OCI-LY7 (cell line): Measurements from ENCODE around the gene ZNF37A. TPM values are rescaled to one million over a fixed set of nuclear protein-coding genes. Genes with fewer than 3 reads are reported as not detected.

ENCODE experiments used
- BruUV-seq: library from RNA; stranded (reverse); fragments of 400-500 nt; replicated peaks from 2 replicates; lab custom pipeline; 2021; lab: Mats Ljungman, UMichigan
- CTCF ChIA-PET: fragments of 300-600 bp; sonication (Branson Sonifier 250); formaldehyde crosslinking; loops from one replicate; lab custom pipeline; 2022; ENCODE audit warnings: antibody characterized with exemption; ENCODE audit not compliant: unreplicated experiment; lab: Charles Lee
- POLR2A ChIA-PET: fragments of 300-600 bp; sonication (Branson Sonifier 250); formaldehyde crosslinking; loops from one replicate; lab custom pipeline; 2022; ENCODE audit warnings: antibody characterized with exemption; lab: Charles Lee
- DNase-seq: peaks from one replicate; pipeline ENCODE4 v3.0.0-alpha.2; 2015; ENCODE audit warnings: low spot score
- H2AFZ ChIP-seq: fragments of 200-600 bp; sonication (generic), shearing (Covaris generic); 2 replicates; pipeline ENCODE4 v1.6.1; 2014; ENCODE audit warnings: mild to moderate bottlenecking, antibody characterized with exemption, low read length, moderate library complexity
- H3K27ac ChIP-seq: fragments of 200-600 bp; sonication (generic); 2 replicates; pipeline ENCODE4 v1.5.1; 2014; ENCODE audit warnings: mixed run types, low read depth, mild to moderate bottlenecking, moderate library complexity, low read length, inconsistent platforms; ENCODE audit not compliant: poor library complexity, severe bottlenecking
- H3K36me3 ChIP-seq: fragments of 200-600 bp; sonication (generic); 2 replicates; pipeline ENCODE4 v1.6.1; 2014; ENCODE audit warnings: mild to moderate bottlenecking, antibody characterized with exemption, low read length, moderate library complexity, mixed read lengths; ENCODE audit not compliant: insufficient read depth
- H3K4me1 ChIP-seq: fragments of 200-600 bp; sonication (generic); 2 replicates; pipeline ENCODE4 v1.5.1; 2014; ENCODE audit warnings: mild to moderate bottlenecking, low read length; ENCODE audit not compliant: insufficient read depth, poor library complexity, severe bottlenecking
- H3K4me2 ChIP-seq: fragments of 200-600 bp; sonication (generic); 2 replicates; pipeline ENCODE4 v1.6.1; 2014; ENCODE audit warnings: mild to moderate bottlenecking, low read length
- H3K4me3 ChIP-seq: fragments of 200-600 bp; sonication (generic); 2 replicates; pipeline ENCODE4 v1.5.1; 2014; ENCODE audit warnings: mild to moderate bottlenecking, low read depth, low read length; ENCODE audit not compliant: poor library complexity, severe bottlenecking
- H3K79me2 ChIP-seq: fragments of 200-600 bp; sonication (generic); 2 replicates; pipeline ENCODE4 v1.6.1; 2016; ENCODE audit warnings: low read depth, mild to moderate bottlenecking, low read length, moderate library complexity, mixed read lengths; ENCODE audit not compliant: insufficient read depth
- H3K9me2 ChIP-seq: fragments of 200-600 bp; sonication (generic); 2 replicates; pipeline ENCODE4 v1.6.1; 2016; ENCODE audit warnings: mild to moderate bottlenecking, low read length, mixed read lengths; ENCODE audit not compliant: insufficient read depth
- H3K9me3 ChIP-seq: fragments of 200-600 bp; sonication (generic); 2 replicates; pipeline ENCODE4 v1.6.1; 2014; ENCODE audit warnings: mild to moderate bottlenecking, mixed run types, low read length, mixed read lengths
- H4K20me1 ChIP-seq: fragments of 200-600 bp; sonication (generic); 2 replicates; pipeline ENCODE4 v1.6.1; 2014; ENCODE audit warnings: mild to moderate bottlenecking, antibody characterized with exemption, low read length, moderate library complexity, mixed read lengths; ENCODE audit not compliant: insufficient read depth
- CTCF ChIP-seq: fragments of 200-600 bp; sonication (generic); conservative IDR thresholded peaks from 2 replicates; pipeline ENCODE4 v1.5.1; 2014; ENCODE audit warnings: mild to moderate bottlenecking, antibody characterized with exemption, low read length, moderate library complexity, mixed read lengths
- EZH2phosphoT487 ChIP-seq: fragments of 200-600 bp; sonication (generic); IDR thresholded peaks from 2 replicates; pipeline ENCODE4 v1.6.1; 2018; ENCODE audit warnings: low read depth, borderline replicate concordance, mild to moderate bottlenecking, mixed run types, antibody characterized with exemption, low read length, moderate library complexity, mixed read lengths
- intact Hi-C: fragments of 100-400 bp; cut with micrococcal nuclease; formaldehyde crosslinking; loops from one replicate; pipeline ENCODE4 v1.10.0; 2022; ENCODE audit not compliant: unreplicated experiment
- total RNA-seq, 2 experiments: library from RNA; depleted of rRNA in 1 of 2; stranded (reverse); fragments of >200 nt in 1 of 2; shearing (Covaris generic) in 1 of 2; gene quantifications; 2 replicates each; pipeline ENCODE4 v1.2.3, GENCODE V29; 2014 to 2022

The ZNF37A gene
- total RNA-seq, 2 experiments from 2014 or later = 21.2 to 38.1 TPM

GRCh38 chr10:38127812-38128211, 33.7 kb downstream of the ZNF37A start:
- Histone ChIP-seq H3K27ac (no peak overlapping the region), H3K9me3 (no peaks in the 10 kb centered on the region), H3K4me1 (no peaks in the 10 kb centered on the region), H4K20me1 (no peaks in the 10 kb centered on the region), H3K9me2 (no peaks in the 10 kb centered on the region), H3K79me2 (no peaks in the 10 kb centered on the region), H3K4me2 (no peak overlapping the region), H3K4me3 (no peak overlapping the region), H2AFZ (no peak overlapping the region), H3K36me3 (no peaks in the 10 kb centered on the region)
- DNase-seq = no peak
- ChIA-PET POLR2A (no interaction called here), CTCF (no interaction called here)
- intact Hi-C loops = no loop called here
- BruUV-seq = no TSS peak
- TF ChIP-seq CTCF = no peak
- TF ChIP-seq EZH2phosphoT487 = no peak

- intact Hi-C loops = no loop called here
- POLR2A ChIA-PET = no interaction called here
- H4K20me1 ChIP-seq = no peaks in the 10 kb centered on the region
- no peak overlapping the region for H3K27ac ChIP-seq
- H3K36me3 ChIP-seq = no peaks in the 10 kb centered on the region
- H3K9me2 ChIP-seq = no peaks in the 10 kb centered on the region
- no peaks in the 10 kb centered on the region for H3K79me2 ChIP-seq
- BruUV-seq = no TSS peak
- TF ChIP-seq EZH2phosphoT487 (no peak), CTCF (no peak)
- H3K4me2 ChIP-seq = no peak overlapping the region
- peaks cover 9% of the 10 kb centered on the region for H3K4me1 ChIP-seq
- no peak for DNase-seq
- CTCF ChIA-PET = no interaction called here
- H2AFZ ChIP-seq = no peak overlapping the region
- H3K4me3 ChIP-seq = no peak overlapping the region
- no peaks in the 10 kb centered on the region for H3K9me3 ChIP-seq
These were observed 49.5 kb downstream of the ZNF37A start for GRCh38 chr10:38143587-38143986.

GRCh38 chr10:38146579-38147333, 52.6 kb downstream of the ZNF37A start:
- no peaks in the 10 kb centered on the region for H3K9me2 ChIP-seq
- H4K20me1 ChIP-seq = no peaks in the 10 kb centered on the region
- intact Hi-C loops = no loop called here
- no TSS peak for BruUV-seq
- no peaks in the 10 kb centered on the region for H3K9me3 ChIP-seq
- no peaks in the 10 kb centered on the region for H3K36me3 ChIP-seq
- peak; percentile 57 for DNase-seq
- no peak overlapping the region for H3K4me2 ChIP-seq
- H3K79me2 ChIP-seq = no peaks in the 10 kb centered on the region
- no peak overlapping the region for H3K4me3 ChIP-seq
- H3K4me1 ChIP-seq = peaks cover 9% of the 10 kb centered on the region
- H2AFZ ChIP-seq = no peak overlapping the region
- ChIA-PET POLR2A (no interaction called here), CTCF (no interaction called here)
- TF ChIP-seq EZH2phosphoT487 (no peak), CTCF (no peak)
- no peak overlapping the region for H3K27ac ChIP-seq
